Stimulated activated CD4-positive, alpha-beta T cell treated with anti-CD3 and anti-CD28 coated beads, Interleukin-15, amount 100 ng/mL, for 1 hour (primary cell): ENCODE measurements around the gene PAQR7.

ENCODE experiments used
- DNase-seq, 2 donors: peaks; one replicate each; pipeline ENCODE4 v3.0.0-alpha.2; 2020; ENCODE audit warnings: low read depth in 1 of 2, low spot score in 1 of 2

The PAQR7 gene

GRCh38 chr1:25874209-25874608 lies 1.3 kb downstream of the PAQR7 start:
- no peak for DNase-seq

GRCh38 chr1:25873120-25873519 lies 2.4 kb downstream of the PAQR7 start:
- DNase-seq, result no peak

GRCh38 chr1:25872713-25873112 lies 2.8 kb downstream of the PAQR7 start:
- no peak for DNase-seq

- DNase-seq, result no peak
These were observed 3.6 kb downstream of the PAQR7 start for GRCh38 chr1:25871704-25872494.

- no peak for DNase-seq
These were observed 4.3 kb downstream of the PAQR7 start for GRCh38 chr1:25871086-25871703.

GRCh38 chr1:25870614-25871013 lies 4.9 kb downstream of the PAQR7 start:
- DNase-seq, result no peak

GRCh38 chr1:25869909-25870606 lies 5.5 kb downstream of the PAQR7 start:
- DNase-seq, result no peak

- DNase-seq, result no peak
These were observed 8.1 kb downstream of the PAQR7 start for GRCh38 chr1:25867210-25867991.

- no peak for DNase-seq
These were observed 9.2 kb downstream of the PAQR7 start for GRCh38 chr1:25866288-25866687.

GRCh38 chr1:25864434-25864833 lies 11.1 kb downstream of the PAQR7 start:
- no peak for DNase-seq

GRCh38 chr1:25863486-25864262 lies 11.8 kb downstream of the PAQR7 start:
- no peak for DNase-seq

GRCh38 chr1:25862785-25863485 lies 12.6 kb downstream of the PAQR7 start:
- no peak for DNase-seq

GRCh38 chr1:25861316-25862286 lies 13.9 kb downstream of the PAQR7 start:
- DNase-seq, result no peak

GRCh38 chr1:25858906-25859789 lies 16.4 kb downstream of the PAQR7 start, which contains the start of gene AUNIP:
TSS of gene AUNIP (minus strand) at chr1:25859457. CDS start at chr1:25859357, 100 bp downstream.
- peak; percentile 78 to 85 for DNase-seq

GRCh38 chr1:25858494-25858893 lies 17.0 kb downstream of the PAQR7 start:
- no peak for DNase-seq

- DNase-seq, result no peak
These were observed 18.7 kb downstream of the PAQR7 start for GRCh38 chr1:25856856-25857255.

- DNase-seq, result no peak
These were observed 21.0 kb downstream of the PAQR7 start for GRCh38 chr1:25854554-25854953.

- no peak for DNase-seq
These were observed 27.0 kb downstream of the PAQR7 start for GRCh38 chr1:25848531-25848930.
